A549 (cell line): ENCODE results near the gene TRIM15. TPM values are rescaled to one million over a fixed set of nuclear protein-coding genes. Genes with fewer than 3 reads are reported as not detected.

Experiments used
- ATAC-seq, 2 experiments: fragments of 200-7000 bp in 1 of 2; fragments of >200 bp in 1 of 2; cut with Nextera tagmentation in 1 of 2; cut with Tn5 transposase in 1 of 2; 3 replicates each; pipeline versions ENCODE4 v1.8.0 to v1.9.1; 2018 to 2020; ENCODE audit warnings: mild to moderate bottlenecking in 1 of 2, moderate library complexity in 1 of 2
- CTCF ChIA-PET: fragments of 300-600 bp; sonication (Branson Sonifier 250); formaldehyde crosslinking; extraction: SDS; loops from one replicate; lab custom pipeline; 2021; ENCODE audit warnings: antibody characterized with exemption, inconsistent platforms; lab: Yijun Ruan, JAX
- POLR2A ChIA-PET: fragments of 350-600 bp; formaldehyde crosslinking; extraction: SDS; loops from one replicate; lab custom pipeline; 2021; ENCODE audit warnings: antibody characterized with exemption, inconsistent platforms; lab: Yijun Ruan, JAX
- DNase-seq, 2 experiments: peaks; one replicate each; pipeline versions ENCODE4 v3.0.0 to v3.0.0-alpha.2; 2011 to 2016; ENCODE audit warnings: low read depth in 1 of 2, low spot score in 1 of 2
- FAIRE-seq: peaks from 2 replicates; lab custom pipeline; 2011; peaks lifted over from hg19 to GRCh38; lab: Jason Lieb, UNC
- H3K27ac ChIP-seq, 2 experiments: fragments of >200 bp; sonication (Bioruptor Twin); formaldehyde crosslinking; 3 replicates each; pipeline ENCODE4 v1.5.1; 2016 to 2017
- H3K4me1 ChIP-seq: fragments of >200 bp; sonication (Bioruptor Twin); formaldehyde crosslinking; 3 replicates; pipeline ENCODE4 v1.6.1; 2016
- H3K4me2 ChIP-seq: fragments of >200 bp; sonication (Bioruptor Twin); formaldehyde crosslinking; 3 replicates; pipeline ENCODE4 v1.6.1; 2016
- H3K4me3 ChIP-seq: fragments of >200 bp; sonication (Bioruptor Twin); formaldehyde crosslinking; 3 replicates; pipeline ENCODE4 v1.5.1; 2016
- H3K9me3 ChIP-seq: fragments of >200 bp; sonication (Bioruptor Twin); formaldehyde crosslinking; 3 replicates; pipeline ENCODE4 v1.6.1; 2016
- BHLHE40 ChIP-seq: IDR thresholded peaks from 2 replicates; pipeline ENCODE4 v1.6.1; 2012; ENCODE audit warnings: low read depth, low read length, inconsistent platforms
- CBX8 ChIP-seq: fragments of 200-600 bp; sonication (generic); IDR thresholded peaks from 2 replicates; pipeline ENCODE4 v1.6.1; 2016
- CHD2 ChIP-seq: fragments of 150-350 bp; IDR thresholded peaks from 2 replicates; pipeline ENCODE4 v1.6.1; 2014; ENCODE audit warnings: low read length; ENCODE audit not compliant: partially characterized antibody
- ESRRA ChIP-seq: fragments of 150-350 bp; IDR thresholded peaks from 2 replicates; pipeline ENCODE4 v1.6.1; 2014; ENCODE audit warnings: mild to moderate bottlenecking, low read length, borderline replicate concordance
- FOSL2 ChIP-seq, 2 experiments: fragments of 450-650 bp in 1 of 2; fragments of >200 bp in 1 of 2; sonication (Bioruptor Twin) in 1 of 2; formaldehyde crosslinking; IDR thresholded peaks; 2 replicates each; pipeline versions ENCODE4 v1.5.0 to v1.6.1; 2016 to 2020; ENCODE audit warnings: mild to moderate bottlenecking in 1 of 2, moderate library complexity in 1 of 2
- FOXS1 ChIP-seq: fragments of 250-450 bp; sonication (Bioruptor Pico); IDR thresholded peaks from 2 replicates; pipeline ENCODE4 v1.5.0; 2020; ENCODE audit warnings: mild to moderate bottlenecking, moderate library complexity
- HOXB5 ChIP-seq: fragments of 250-450 bp; sonication (Bioruptor Pico); IDR thresholded peaks from 2 replicates; pipeline ENCODE4 v1.5.0; 2020; ENCODE audit warnings: mild to moderate bottlenecking, moderate library complexity
- KDM1A ChIP-seq: fragments of 200-600 bp; sonication (generic); IDR thresholded peaks from 2 replicates; pipeline ENCODE4 v1.6.1; 2016; ENCODE audit warnings: low read depth, mild to moderate bottlenecking
- KDM5A ChIP-seq: fragments of 200-600 bp; sonication (generic); IDR thresholded peaks from 2 replicates; pipeline ENCODE4 v1.6.1; 2016; ENCODE audit warnings: antibody characterized with exemption, mild to moderate bottlenecking
- NFE2L2 ChIP-seq: fragments of 150-350 bp; conservative IDR thresholded peaks from 2 replicates; pipeline ENCODE4 v1.6.1; 2014; ENCODE audit warnings: low read length
- RAD21 ChIP-seq, 2 experiments: fragments of >200 bp in 1 of 2; sonication (Bioruptor Twin) in 1 of 2; formaldehyde crosslinking in 1 of 2; IDR thresholded peaks in 1 of 2; conservative IDR thresholded peaks in 1 of 2; 2 replicates in 1 of 2; 3 replicates in 1 of 2; pipeline ENCODE4 v1.6.1; 2012 to 2018; ENCODE audit warnings: inconsistent platforms in 1 of 2
- RFX5 ChIP-seq: fragments of 450-650 bp; IDR thresholded peaks from 2 replicates; pipeline ENCODE4 v1.7.1; 2014; ENCODE audit warnings: antibody characterized with exemption, mild to moderate bottlenecking, moderate library complexity
- RNF2 ChIP-seq: fragments of 200-600 bp; sonication (generic); IDR thresholded peaks from 2 replicates; pipeline ENCODE4 v1.6.1; 2016; ENCODE audit warnings: low read depth, mild to moderate bottlenecking, antibody characterized with exemption, moderate library complexity, borderline replicate concordance
- WGBS: methylation state at CpG from one replicate; pipeline ENCODE4 v1.1.6; 2017; ENCODE audit errors: missing lambda C conversion rate; 5-methylcytosine and 5-hydroxymethylcytosine counted together
- polyA plus RNA-seq, 4 experiments: library from polyadenylated mRNA; depleted of rRNA in 3 of 4; stranded (reverse); fragments of >200 nt; fragmentation: RNase III in 1 of 4; extraction: RNeasy Plus Mini Kit Qiagen cat#74134 plus additional on column Dnase treatment in 1 of 4; gene quantifications; 2 replicates in 3 of 4; 3 replicates in 1 of 4; pipeline ENCODE4 v1.2.3, GENCODE V29; 2011 to 2017
- TF ChIP-seq, protein P1 (sequence below): fragments of 250-450 bp; sonication (Bioruptor Pico); IDR thresholded peaks from 2 replicates; pipeline ENCODE4 v1.5.0; 2021; ENCODE audit warnings: mild to moderate bottlenecking, moderate library complexity, borderline replicate concordance
- TF ChIP-seq, protein P2 (sequence below): fragments of >200 bp; sonication (Bioruptor Twin); formaldehyde crosslinking; IDR thresholded peaks from 3 replicates; pipeline ENCODE4 v1.5.1; 2016
- TF ChIP-seq, protein P3 (sequence below): IDR thresholded peaks from 2 replicates; pipeline ENCODE4 v1.6.1; 2012

The TRIM15 gene
- polyA plus RNA-seq, 2 of the 4 experiments (the other 2 are of a cell fraction): 0.09 to 0.37 TPM

DNA sequence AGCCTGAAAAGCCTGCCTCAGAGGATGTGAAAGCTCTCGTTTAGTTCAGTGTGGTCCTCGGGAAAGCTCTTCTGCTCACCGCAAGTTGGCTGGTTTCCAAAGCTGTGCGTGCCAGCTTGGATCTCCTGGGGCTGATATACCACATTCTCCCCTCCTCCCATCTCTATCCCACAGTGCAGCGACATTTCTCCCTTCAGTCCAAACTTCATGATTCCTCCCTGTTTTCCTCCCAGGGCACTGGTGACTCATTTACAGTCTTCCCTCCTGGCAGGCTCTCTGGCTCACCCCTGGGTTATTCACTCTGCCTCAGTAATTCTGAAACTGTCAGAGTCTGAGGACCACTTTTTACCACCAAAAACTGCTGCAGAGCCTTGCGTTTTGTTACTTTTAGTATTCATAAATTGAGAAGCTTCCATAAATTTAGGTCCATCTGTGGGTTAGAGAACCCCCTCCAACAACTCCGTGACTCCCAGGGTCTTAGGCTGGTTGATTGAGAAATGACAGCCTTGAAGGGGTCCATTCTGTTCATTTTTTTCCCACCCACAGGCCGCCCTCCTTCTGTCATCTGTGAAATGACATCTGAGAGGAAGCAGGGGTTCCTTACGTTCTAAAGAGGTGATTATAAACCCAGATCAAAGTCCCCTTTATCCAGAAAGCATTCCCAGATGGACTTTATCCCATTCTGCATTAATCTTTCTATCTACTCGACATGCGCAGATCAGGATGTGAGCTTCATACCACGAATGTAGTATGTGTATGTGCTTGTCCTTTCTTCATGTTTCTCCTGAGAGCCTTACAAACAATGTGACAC is 8.4 kb upstream of the TRIM15 start:
- ChIA-PET CTCF (interaction anchor here (0.9 to 1.5 kb wide), 6 partner anchors 24 to 53 kb away, joined by 3 to 8 read pairs (median 4); no protein-coding TSS in a partner anchor), POLR2A (no interaction called here)
- TF ChIP-seq HOXB5 (CRISPR knock-in tag) (no peak), CHD2 (no peak), FOSL2 (IDR thresholded peaks at IDR 0.05) (no peak; the same call in 1 of the 2 replicates), FOSL2 (CRISPR knock-in tag; IDR thresholded peaks at IDR 0.05) (peak; percentile 59)
- H3K9me3 ChIP-seq: no peaks in the 10 kb centered on the region
- peaks cover 33% of the 10 kb centered on the region for H3K4me1 ChIP-seq
- DNase-seq (peak; percentile 52 to 60), FAIRE-seq (no peak), ATAC-seq (peak; percentile 87 to 89)
- peak overlapping the region; percentile 80 for H3K4me2 ChIP-seq
- peak overlapping the region; percentile 42 to 67; a peak in 4 of 6 replicates for H3K27ac ChIP-seq
- H3K4me3 ChIP-seq: no peak overlapping the region
- 13% methylated on average over 12 of the region's 12 CpGs for WGBS

DNA sequence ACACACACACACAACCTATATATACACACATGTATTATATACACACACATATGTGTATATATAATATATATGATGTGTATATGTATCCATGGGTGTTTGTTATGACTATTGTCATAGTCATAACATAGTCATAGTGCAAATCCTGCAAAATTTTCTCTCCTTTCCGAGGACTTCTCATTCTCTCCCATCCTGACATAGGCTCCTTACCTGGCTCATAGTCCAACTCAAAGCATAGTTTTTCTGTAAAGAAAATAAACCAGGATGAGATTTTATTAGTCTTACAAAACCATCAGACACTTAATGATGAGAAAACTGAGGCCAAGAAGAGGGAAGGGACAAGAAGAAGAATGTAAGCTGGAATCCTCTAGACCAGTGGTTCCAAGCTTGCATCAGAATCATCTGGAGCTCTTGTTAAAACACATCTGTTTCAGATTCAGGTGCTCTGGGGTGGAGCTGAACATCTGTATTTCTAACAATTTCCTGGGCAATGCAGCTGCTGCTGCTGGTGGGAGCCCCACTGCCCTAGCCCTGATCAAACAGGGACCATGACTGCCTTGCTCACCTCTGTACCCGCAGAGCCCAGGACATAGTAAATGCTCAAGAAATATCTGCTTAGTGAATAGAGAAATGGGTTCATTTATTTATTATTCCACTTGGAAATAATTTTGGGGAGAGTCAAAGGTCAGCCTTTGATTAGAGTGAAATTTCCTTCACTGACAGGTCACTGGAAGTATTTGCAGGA is 7.7 kb upstream of the TRIM15 start:
- ChIA-PET CTCF (interaction anchor here (1.0 to 1.5 kb wide), 4 partner anchors 24 to 54 kb away, joined by 3 to 8 read pairs (median 4); no protein-coding TSS in a partner anchor), POLR2A (no interaction called here)
- WGBS: 67% methylated on average over 2 of the region's 2 CpGs
- Histone ChIP-seq H3K4me3 (no peak overlapping the region), H3K9me3 (no peaks in the 10 kb centered on the region), H3K4me1 (peaks cover 33% of the 10 kb centered on the region), H3K27ac (peak overlapping the region; percentile 42 to 60; a peak in 4 of 6 replicates), H3K4me2 (peak overlapping the region; percentile 80)
- ATAC-seq (no peak; a peak in 1 of 6 replicates), FAIRE-seq (no peak), DNase-seq (no peak)
- TF ChIP-seq, protein P1, sequence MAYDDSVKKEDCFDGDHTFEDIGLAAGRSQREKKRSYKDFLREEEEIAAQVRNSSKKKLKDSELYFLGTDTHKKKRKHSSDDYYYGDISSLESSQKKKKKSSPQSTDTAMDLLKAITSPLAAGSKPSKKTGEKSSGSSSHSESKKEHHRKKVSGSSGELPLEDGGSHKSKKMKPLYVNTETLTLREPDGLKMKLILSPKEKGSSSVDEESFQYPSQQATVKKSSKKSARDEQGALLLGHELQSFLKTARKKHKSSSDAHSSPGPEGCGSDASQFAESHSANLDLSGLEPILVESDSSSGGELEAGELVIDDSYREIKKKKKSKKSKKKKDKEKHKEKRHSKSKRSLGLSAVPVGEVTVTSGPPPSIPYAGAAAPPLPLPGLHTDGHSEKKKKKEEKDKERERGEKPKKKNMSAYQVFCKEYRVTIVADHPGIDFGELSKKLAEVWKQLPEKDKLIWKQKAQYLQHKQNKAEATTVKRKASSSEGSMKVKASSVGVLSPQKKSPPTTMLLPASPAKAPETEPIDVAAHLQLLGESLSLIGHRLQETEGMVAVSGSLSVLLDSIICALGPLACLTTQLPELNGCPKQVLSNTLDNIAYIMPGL: no peak
- TF ChIP-seq, protein P2, sequence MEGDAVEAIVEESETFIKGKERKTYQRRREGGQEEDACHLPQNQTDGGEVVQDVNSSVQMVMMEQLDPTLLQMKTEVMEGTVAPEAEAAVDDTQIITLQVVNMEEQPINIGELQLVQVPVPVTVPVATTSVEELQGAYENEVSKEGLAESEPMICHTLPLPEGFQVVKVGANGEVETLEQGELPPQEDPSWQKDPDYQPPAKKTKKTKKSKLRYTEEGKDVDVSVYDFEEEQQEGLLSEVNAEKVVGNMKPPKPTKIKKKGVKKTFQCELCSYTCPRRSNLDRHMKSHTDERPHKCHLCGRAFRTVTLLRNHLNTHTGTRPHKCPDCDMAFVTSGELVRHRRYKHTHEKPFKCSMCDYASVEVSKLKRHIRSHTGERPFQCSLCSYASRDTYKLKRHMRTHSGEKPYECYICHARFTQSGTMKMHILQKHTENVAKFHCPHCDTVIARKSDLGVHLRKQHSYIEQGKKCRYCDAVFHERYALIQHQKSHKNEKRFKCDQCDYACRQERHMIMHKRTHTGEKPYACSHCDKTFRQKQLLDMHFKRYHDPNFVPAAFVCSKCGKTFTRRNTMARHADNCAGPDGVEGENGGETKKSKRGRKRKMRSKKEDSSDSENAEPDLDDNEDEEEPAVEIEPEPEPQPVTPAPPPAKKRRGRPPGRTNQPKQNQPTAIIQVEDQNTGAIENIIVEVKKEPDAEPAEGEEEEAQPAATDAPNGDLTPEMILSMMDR: no peak
- TF ChIP-seq KDM1A (no peak), FOXS1 (CRISPR knock-in tag) (no peak), BHLHE40 (no peak), RNF2 (no peak), KDM5A (no peak), HOXB5 (CRISPR knock-in tag) (no peak), CBX8 (no peak), ESRRA (no peak), RAD21 (conservative IDR thresholded peaks at IDR 0.05 in 1 of 2, IDR thresholded peaks at IDR 0.05 in 1 of 2) (no peak)
- TF ChIP-seq, protein P3, sequence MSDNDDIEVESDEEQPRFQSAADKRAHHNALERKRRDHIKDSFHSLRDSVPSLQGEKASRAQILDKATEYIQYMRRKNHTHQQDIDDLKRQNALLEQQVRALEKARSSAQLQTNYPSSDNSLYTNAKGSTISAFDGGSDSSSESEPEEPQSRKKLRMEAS: no peak

DNA sequence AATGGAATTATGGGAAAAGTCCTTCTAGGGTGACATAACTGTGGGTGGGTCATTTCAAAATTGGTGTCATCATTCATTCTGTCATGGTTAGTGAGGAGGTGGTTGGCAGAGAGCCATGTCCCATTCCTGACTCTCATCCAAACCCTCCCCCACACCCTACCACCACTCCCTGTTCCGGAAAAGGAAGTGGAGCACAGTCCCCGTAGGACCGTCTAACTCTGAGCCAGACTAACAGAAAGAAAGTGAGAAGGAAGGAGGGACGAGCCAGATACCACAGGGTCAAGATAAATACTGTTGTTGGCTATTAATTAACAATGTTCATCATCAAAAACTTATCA is 7.1 kb upstream of the TRIM15 start:
- Histone ChIP-seq H3K4me1 (peaks cover 33% of the 10 kb centered on the region), H3K27ac (peak overlapping the region; percentile 21 to 75; a peak in 3 of 6 replicates), H3K4me2 (peak overlapping the region; percentile 80), H3K9me3 (no peaks in the 10 kb centered on the region), H3K4me3 (no peak overlapping the region)
- FAIRE-seq: no peak
- POLR2A ChIA-PET: no interaction called here
- WGBS: 8% methylated on average over 4 of the region's 4 CpGs
- DNase-seq: peak; percentile 25 to 71
- no peak for TF ChIP-seq NFE2L2
- TF ChIP-seq HOXB5 (CRISPR knock-in tag): peak; percentile 70; the same call in 1 of the 2 replicates
- no peak for TF ChIP-seq RFX5
- peak; percentile 31 to 61; a peak in 3 of 6 replicates for ATAC-seq
- CTCF ChIA-PET: interaction anchor here (1.0 to 1.5 kb wide), 2 partner anchors 25 to 53 kb away, joined by 4 to 8 read pairs; no protein-coding TSS in a partner anchor
